Measurements from ENCODE around the gene USP11.

- TF ChIP-seq CTCF (IDR thresholded peaks at IDR 0.05) = no peak
- no peak for TF ChIP-seq EZH2phosphoT487 (IDR thresholded peaks at IDR 0.05)
Observed at GRCh38 chrX:47233333-47234113, 714 bp downstream of the USP11 start.

All from neural progenitor cell (in vitro differentiated cells).